Calu3 (cell line): ENCODE results near the gene CSRP3. TPM values are rescaled to one million over a fixed set of nuclear protein-coding genes. Genes with fewer than 3 reads are reported as not detected.

Experiments used
- BruUV-seq: library from RNA; stranded (reverse); fragments of 400-500 nt; replicated peaks from 2 replicates; lab custom pipeline; 2021; lab: Mats Ljungman, UMichigan
- CTCF ChIA-PET: fragments of 300-600 bp; sonication (Branson Sonifier 250); formaldehyde crosslinking; loops from one replicate; lab custom pipeline; 2022; ENCODE audit warnings: antibody characterized with exemption; lab: Charles Lee
- DNase-seq: peaks from one replicate; pipeline ENCODE4 v3.0.0; 2022
- H3K27ac Mint-ChIP-seq: one replicate; pipeline ENCODE4 v1.8.0; 2022; ENCODE audit warnings: mixed read lengths; ENCODE audit not compliant: unreplicated experiment
- H3K27me3 Mint-ChIP-seq: one replicate; pipeline ENCODE4 v1.8.0; 2022; ENCODE audit warnings: mixed read lengths; ENCODE audit not compliant: unreplicated experiment
- H3K36me3 Mint-ChIP-seq: one replicate; pipeline ENCODE4 v1.8.0; 2022; ENCODE audit warnings: mild to moderate bottlenecking, moderate library complexity, mixed read lengths; ENCODE audit not compliant: insufficient read depth, unreplicated experiment
- H3K4me1 Mint-ChIP-seq: one replicate; pipeline ENCODE4 v1.8.0; 2022; ENCODE audit warnings: mild to moderate bottlenecking, low read depth, mixed read lengths; ENCODE audit not compliant: unreplicated experiment
- H3K4me3 Mint-ChIP-seq: one replicate; pipeline ENCODE4 v1.8.0; 2022; ENCODE audit warnings: mild to moderate bottlenecking, low read depth, moderate library complexity, mixed read lengths; ENCODE audit not compliant: unreplicated experiment
- H3K9me3 Mint-ChIP-seq: one replicate; pipeline ENCODE4 v1.8.0; 2022; ENCODE audit warnings: low read depth, mixed read lengths; ENCODE audit not compliant: unreplicated experiment
- intact Hi-C: fragments of 100-400 bp; cut with micrococcal nuclease; formaldehyde crosslinking; loops from one replicate; pipeline ENCODE4 v1.10.0; 2022; ENCODE audit not compliant: unreplicated experiment
- total RNA-seq: library from RNA; stranded (reverse); gene quantifications from 2 replicates; pipeline ENCODE4 v1.2.3, GENCODE V29; 2022
- TF ChIP-seq, protein P1 (sequence below): fragments of 200-600 bp; IDR thresholded peaks from one replicate; pipeline ENCODE4 v1.8.0; 2022; ENCODE audit warnings: antibody characterized with exemption; ENCODE audit not compliant: unreplicated experiment

The CSRP3 gene
- total RNA-seq, 1 experiment from 2014 or later = not detected

DNA sequence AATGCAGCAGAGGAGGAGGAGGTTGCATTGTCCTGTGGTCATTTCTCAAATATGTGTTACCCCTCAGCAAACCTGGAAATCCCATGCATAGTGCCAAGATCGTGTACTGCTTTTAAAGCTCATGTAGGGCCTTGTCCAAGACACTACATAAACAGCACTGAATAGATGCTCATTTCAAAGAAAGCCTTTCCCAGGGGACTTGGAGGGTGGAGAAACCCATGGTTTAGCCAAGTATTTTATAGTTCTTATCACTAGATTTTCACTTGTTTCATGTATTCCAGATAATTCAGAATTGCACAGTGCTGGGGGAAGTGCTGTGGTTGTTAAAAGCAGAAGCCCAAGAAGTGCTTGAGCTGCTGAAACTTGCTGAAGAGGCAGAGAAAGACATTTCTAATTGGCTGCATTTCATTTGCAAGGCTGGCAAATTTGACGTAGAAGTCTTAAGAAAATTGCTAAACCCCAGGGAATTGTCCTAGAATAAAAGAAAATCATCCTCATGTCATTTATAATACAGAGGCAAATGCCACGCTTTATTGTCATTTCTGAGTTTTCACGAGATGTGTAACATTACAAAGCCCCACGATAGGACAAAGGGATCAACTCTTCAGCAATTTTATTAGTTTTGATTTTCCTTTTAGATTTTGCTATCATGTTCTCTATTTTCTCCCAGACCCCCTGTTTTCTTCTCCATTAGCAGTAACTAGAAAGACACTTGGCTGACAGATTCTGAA, 20.1 kb downstream of the CSRP3 start:
- BruUV-seq = no TSS peak
- CTCF ChIA-PET = no interaction called here
- TF ChIP-seq, protein P1, sequence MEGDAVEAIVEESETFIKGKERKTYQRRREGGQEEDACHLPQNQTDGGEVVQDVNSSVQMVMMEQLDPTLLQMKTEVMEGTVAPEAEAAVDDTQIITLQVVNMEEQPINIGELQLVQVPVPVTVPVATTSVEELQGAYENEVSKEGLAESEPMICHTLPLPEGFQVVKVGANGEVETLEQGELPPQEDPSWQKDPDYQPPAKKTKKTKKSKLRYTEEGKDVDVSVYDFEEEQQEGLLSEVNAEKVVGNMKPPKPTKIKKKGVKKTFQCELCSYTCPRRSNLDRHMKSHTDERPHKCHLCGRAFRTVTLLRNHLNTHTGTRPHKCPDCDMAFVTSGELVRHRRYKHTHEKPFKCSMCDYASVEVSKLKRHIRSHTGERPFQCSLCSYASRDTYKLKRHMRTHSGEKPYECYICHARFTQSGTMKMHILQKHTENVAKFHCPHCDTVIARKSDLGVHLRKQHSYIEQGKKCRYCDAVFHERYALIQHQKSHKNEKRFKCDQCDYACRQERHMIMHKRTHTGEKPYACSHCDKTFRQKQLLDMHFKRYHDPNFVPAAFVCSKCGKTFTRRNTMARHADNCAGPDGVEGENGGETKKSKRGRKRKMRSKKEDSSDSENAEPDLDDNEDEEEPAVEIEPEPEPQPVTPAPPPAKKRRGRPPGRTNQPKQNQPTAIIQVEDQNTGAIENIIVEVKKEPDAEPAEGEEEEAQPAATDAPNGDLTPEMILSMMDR = no peak
- DNase-seq = no peak
- Mint-ChIP-seq H3K9me3 (no peaks in the 10 kb centered on the region), H3K4me3 (no peak overlapping the region), H3K4me1 (no peaks in the 10 kb centered on the region), H3K27me3 (no peaks in the 10 kb centered on the region), H3K36me3 (no peaks in the 10 kb centered on the region), H3K27ac (no peak overlapping the region)
- intact Hi-C loops = no loop called here

DNA sequence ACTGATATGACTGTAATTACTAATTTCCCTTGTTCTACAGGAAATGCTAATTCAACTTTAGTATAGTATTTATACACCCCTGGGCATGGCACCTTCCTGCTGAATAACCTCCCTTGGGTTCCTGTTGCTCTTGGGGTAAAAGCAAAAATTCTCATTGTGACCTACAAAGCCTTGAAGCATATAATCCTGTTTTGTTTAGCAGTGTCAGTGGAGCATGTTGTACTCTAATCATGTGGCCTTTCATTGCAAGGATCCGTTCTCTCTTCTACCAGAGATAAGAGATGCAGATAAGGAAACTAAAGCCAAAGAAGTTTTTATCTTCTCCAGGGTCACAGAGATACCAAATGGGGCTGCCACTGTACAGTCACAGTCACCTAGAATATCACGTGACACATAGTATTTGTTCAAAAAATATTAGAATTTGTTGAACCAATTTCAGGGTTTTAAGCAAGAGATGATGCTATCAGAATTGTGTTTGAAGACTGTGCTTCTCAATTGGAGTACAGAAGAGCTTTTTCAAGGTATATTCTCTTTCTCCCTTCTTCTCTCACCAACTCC, 25.1 kb downstream of the CSRP3 start:
- BruUV-seq = no TSS peak
- TF ChIP-seq, protein P1 = no peak

DNA sequence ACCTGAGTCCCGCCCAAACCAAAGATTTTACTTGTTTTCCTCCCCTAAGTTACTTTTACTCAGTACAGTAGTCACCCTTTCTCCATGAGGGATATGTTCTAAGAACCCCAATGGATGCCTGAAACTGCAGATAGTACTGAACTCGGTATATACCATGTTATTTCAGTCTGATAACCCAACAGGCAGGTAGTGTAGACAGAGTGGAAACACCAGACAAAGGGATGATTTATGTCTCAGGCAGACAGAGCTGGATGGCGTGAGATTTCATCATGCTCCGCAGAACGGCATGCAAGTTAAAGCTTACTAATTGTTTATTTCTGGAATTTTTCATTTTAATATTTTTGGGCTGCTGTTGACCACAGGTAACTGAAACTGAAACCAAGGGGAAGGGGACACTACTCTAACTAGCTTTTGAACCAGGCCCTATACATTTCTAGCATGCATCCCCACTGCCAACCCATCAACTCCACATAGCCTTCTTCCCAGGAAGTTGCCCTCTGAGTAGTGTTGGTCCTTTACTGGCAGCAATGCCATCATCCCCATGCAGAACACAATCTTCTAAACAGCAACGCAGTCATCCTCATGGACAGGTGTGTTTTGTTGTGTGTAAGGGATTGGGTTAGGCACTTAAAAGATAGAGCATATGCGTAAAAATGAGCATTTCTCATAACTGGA, 27.7 kb downstream of the CSRP3 start:
- intact Hi-C loops = no loop called here
- Mint-ChIP-seq H3K27me3 (no peaks in the 10 kb centered on the region), H3K27ac (no peak overlapping the region), H3K4me3 (no peak overlapping the region), H3K9me3 (no peaks in the 10 kb centered on the region), H3K36me3 (peaks cover 8% of the 10 kb centered on the region), H3K4me1 (no peaks in the 10 kb centered on the region)
- no peak for DNase-seq
- CTCF ChIA-PET = interaction anchor here (0.5 to 0.6 kb wide), 2 partner anchors 21 to 131 kb away, joined by 3 read pairs; no protein-coding TSS in a partner anchor
- no TSS peak for BruUV-seq
- TF ChIP-seq, protein P1 = no peak

More for the DNA sequence above, 25.1 kb downstream of the CSRP3 start:
- CTCF ChIA-PET = no interaction called here
- no peak for DNase-seq
- Mint-ChIP-seq H3K27me3 (no peaks in the 10 kb centered on the region), H3K36me3 (peaks cover 8% of the 10 kb centered on the region), H3K4me3 (no peak overlapping the region), H3K9me3 (no peaks in the 10 kb centered on the region), H3K4me1 (no peaks in the 10 kb centered on the region), H3K27ac (no peak overlapping the region)
- intact Hi-C loops = no loop called here

DNA sequence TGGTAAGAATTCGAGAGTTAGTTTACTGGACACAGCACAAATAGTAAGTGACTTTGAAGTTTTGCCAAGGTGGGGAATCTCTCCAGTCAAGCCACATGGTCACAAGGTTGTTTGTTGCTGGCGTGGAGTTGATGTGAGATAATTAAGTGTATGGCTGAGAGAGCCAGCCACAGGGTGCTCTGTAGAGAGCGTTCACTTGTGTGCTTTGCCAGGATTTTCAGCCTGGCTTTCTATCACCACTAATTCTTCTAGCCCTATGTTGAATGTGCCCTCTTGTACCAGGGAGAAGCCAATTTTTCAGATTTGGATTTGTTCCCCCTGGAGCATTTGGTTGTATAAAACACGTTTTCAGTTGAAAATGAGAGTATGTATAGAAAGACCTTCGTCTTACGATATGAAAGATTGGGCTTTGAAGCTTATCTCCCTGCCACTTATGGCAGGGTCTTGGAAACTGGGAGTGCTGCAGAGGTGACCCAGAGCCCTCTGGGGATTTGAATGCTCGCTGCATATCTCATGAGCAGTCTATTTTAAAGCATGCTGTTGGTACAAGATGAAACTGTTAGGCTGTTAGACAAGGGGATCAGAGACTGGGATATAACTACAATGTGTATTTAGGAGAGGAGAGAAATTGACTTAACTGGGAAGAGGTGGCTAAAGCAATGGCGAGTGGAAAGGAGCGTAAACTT, 28.6 kb downstream of the CSRP3 start:
- CTCF ChIA-PET = interaction anchor here (0.6 kb wide), 1 partner anchor 20 kb away, joined by 3 read pairs; no protein-coding TSS in a partner anchor
- TF ChIP-seq, protein P1 = no peak
- Mint-ChIP-seq H3K27ac (no peak overlapping the region), H3K4me3 (no peak overlapping the region), H3K27me3 (no peaks in the 10 kb centered on the region), H3K36me3 (peaks cover 8% of the 10 kb centered on the region), H3K4me1 (no peaks in the 10 kb centered on the region), H3K9me3 (no peaks in the 10 kb centered on the region)
- BruUV-seq = no TSS peak
- intact Hi-C loops = no loop called here
- no peak for DNase-seq
